ENCODE measurements around the gene ACTL6A. TPM values are rescaled to one million over a fixed set of nuclear protein-coding genes. Genes with fewer than 3 reads are reported as not detected.

ACTL6A gene
- total RNA-seq, 2 donors from 2014 or later = 9.7 to 50.3 TPM

DNA sequence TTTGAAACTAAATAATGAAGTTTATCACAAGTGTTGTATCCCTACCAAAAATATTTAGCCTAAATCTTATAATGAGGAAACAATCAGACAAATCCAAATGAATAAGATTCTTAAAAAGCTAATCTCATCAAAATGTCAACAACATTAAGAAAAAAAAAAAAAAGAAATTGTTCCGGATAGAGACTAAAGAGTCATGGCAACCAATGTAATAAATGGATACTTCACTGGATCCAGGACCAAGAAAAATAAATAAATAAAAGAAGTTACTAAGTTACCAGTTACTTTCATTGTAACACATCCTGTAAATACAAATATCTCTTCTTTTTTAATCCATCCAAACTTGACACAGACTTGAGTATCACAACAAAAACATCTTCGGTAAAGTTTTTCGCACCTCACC, 41.1 kb downstream of the ACTL6A start:
- Histone ChIP-seq H3K36me3 (peaks cover 18% of the 10 kb centered on the region), H3K27me3 (replicated peaks; ENCODE audit: insufficient read depth) (no peaks in the 10 kb centered on the region), H3K9me3 (no peaks in the 10 kb centered on the region), H3K27ac (peak overlapping the region; percentile 67 to 85), H3K4me1 (ENCODE audit: control insufficient read depth in 1 of 2, low read depth in 2 of 2) (peaks cover 17 to 21% of the 10 kb centered on the region in 2 donors), H3K4me3 (peak overlapping the region; percentile 77)
- ATAC-seq (ENCODE audit: insufficient number of reproducible peaks, low FRiP score, low read depth) = no peak
- no peak for DNase-seq (ENCODE audit: low spot score)
- TF ChIP-seq, protein P1, sequence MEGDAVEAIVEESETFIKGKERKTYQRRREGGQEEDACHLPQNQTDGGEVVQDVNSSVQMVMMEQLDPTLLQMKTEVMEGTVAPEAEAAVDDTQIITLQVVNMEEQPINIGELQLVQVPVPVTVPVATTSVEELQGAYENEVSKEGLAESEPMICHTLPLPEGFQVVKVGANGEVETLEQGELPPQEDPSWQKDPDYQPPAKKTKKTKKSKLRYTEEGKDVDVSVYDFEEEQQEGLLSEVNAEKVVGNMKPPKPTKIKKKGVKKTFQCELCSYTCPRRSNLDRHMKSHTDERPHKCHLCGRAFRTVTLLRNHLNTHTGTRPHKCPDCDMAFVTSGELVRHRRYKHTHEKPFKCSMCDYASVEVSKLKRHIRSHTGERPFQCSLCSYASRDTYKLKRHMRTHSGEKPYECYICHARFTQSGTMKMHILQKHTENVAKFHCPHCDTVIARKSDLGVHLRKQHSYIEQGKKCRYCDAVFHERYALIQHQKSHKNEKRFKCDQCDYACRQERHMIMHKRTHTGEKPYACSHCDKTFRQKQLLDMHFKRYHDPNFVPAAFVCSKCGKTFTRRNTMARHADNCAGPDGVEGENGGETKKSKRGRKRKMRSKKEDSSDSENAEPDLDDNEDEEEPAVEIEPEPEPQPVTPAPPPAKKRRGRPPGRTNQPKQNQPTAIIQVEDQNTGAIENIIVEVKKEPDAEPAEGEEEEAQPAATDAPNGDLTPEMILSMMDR (IDR thresholded peaks at IDR 0.05) = no peak

DNA sequence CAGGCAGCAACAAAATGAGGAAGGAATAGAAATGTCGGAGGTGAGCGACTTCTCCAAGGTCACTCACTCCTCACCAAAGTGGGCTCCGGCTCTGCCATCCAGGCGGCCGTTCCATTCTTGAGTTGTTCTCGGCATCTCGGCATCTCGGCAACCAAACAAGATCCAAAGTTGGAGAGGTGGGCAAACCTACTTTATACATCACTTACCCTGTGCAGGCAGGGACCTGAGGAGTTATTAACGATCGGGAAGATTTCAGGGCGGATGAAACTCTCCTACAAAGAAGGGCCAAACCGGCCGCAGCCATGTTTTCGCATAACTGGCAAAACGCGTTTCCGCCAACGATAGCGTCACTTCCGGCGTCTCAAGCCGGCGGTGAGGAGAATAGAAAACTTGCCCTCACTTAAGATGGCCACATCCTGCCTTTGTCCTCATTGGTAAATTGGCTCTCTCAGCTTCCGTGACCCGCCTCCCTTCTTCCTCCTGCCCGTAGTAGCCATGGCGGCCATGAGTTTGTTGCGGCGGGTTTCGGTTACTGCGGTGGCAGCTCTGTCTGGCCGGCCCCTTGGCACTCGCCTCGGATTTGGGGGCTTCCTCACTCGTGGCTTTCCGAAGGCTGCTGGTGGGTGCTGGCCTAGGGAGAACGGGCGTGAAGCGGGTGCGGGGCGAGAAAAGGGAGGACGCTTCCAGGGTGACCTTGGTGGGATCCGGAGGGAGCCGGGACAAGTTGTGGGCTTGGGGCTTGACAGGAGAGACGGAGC, 41.8 kb downstream of the ACTL6A start, which contains the start of the genes MRPL47 and NDUFB5:
MRPL47 (minus strand) TSS at position 318 of the 758 bp plus-strand sequence; CDS start at position 304, 14 bp downstream.
NDUFB5 (plus strand) TSS at position 474 of the 758 bp plus-strand sequence; CDS start at position 496, 22 bp downstream.
- peaks cover 17% of the 10 kb centered on the region for H3K36me3 ChIP-seq
- no peaks in the 10 kb centered on the region for H3K27me3 ChIP-seq (replicated peaks; ENCODE audit: insufficient read depth)
- TF ChIP-seq, protein P1 (IDR thresholded peaks at IDR 0.05) = no peak
- ATAC-seq (ENCODE audit: insufficient number of reproducible peaks, low FRiP score, low read depth) (peak; percentile 99), DNase-seq (ENCODE audit: low spot score) (peak; percentile 91)
- H3K4me1 ChIP-seq (ENCODE audit: control insufficient read depth in 1 of 2, low read depth in 2 of 2) = peaks cover 17 to 21% of the 10 kb centered on the region in 2 donors
- H3K27ac ChIP-seq = peak within 1 kb of the TSS; percentile 67 to 85
- no peaks in the 10 kb centered on the region for H3K9me3 ChIP-seq
- H3K4me3 ChIP-seq = peak within 1 kb of the TSS; percentile 77

DNA sequence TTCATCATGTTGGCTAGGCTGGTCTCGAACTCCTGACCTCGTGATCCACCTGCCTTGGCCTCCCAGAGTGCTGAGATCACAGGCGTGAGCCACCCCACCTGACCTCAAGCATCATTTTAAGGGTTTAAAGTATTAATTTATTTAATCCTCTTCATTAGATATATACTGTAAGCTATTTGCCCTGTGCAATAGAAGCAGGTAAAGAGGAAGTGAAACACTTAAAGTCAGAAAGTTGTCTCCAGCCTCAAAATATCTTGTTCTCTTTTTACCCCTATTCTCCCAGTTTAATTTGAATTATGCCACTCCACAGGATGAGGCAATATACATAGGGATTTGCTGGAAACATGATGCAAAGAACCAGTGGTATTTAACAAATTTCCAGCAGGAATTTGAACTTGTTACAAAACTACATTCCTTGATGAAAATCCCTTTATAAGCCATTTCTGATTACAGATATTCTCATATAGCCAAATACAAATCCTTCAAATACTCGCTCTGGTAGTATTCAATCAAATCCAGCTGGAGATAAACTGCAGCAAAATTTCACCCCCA, 43.9 kb downstream of the ACTL6A start:
- no peak overlapping the region for H3K27ac ChIP-seq
- H3K27me3 ChIP-seq (replicated peaks; ENCODE audit: insufficient read depth) = no peaks in the 10 kb centered on the region
- no peaks in the 10 kb centered on the region for H3K36me3 ChIP-seq
- H3K4me3 ChIP-seq = no peak overlapping the region
- DNase-seq (ENCODE audit: low spot score) = no peak
- TF ChIP-seq, protein P1 (IDR thresholded peaks at IDR 0.05) = no peak
- H3K9me3 ChIP-seq = no peaks in the 10 kb centered on the region
- ATAC-seq (ENCODE audit: insufficient number of reproducible peaks, low FRiP score, low read depth) = no peak
- H3K4me1 ChIP-seq (ENCODE audit: control insufficient read depth in 1 of 2, low read depth in 2 of 2) = peaks cover 17 to 21% of the 10 kb centered on the region in 2 donors

DNA sequence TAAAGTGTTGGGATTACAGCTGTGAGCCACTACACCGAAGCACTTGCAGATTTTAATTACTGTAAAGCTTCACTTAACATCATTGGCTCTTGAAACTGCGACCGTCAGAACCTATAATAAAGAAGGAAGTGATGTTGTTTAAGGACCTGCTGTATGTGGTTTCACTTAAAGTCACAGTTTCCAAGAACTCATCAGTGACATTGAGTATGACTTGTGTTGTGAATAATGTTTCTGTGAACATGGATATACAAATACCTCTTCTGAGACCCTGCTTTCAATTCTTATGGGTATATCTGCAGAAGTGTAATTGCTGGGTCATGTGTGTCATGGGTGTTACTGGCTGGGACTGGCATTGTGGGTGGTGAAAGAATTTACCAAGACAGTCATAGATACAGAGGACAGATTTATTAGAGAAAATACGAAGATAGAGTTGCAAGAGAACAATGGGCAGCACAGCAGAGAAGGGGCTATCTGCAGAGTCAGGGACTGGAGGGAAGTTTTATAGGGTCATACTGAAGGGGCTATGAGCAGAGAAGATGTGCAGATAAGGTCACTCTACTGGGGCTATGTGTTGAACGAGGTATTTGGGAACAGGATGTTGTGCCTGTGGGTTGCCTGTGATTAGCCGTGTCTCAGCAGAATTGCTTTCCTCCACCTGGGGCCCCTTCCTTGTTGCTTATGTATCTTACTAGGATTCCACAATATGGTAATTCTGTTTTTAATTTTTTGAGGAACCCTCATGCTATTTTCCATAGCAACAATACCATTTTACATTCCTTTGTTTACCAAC, 46.4 kb downstream of the ACTL6A start:
- Histone ChIP-seq H3K36me3 (no peaks in the 10 kb centered on the region), H3K9me3 (no peaks in the 10 kb centered on the region), H3K4me1 (ENCODE audit: control insufficient read depth in 1 of 2, low read depth in 2 of 2) (peaks cover 10 to 11% of the 10 kb centered on the region in 2 donors), H3K4me3 (no peak overlapping the region), H3K27me3 (replicated peaks; ENCODE audit: insufficient read depth) (no peaks in the 10 kb centered on the region), H3K27ac (no peak overlapping the region)
- DNase-seq (ENCODE audit: low spot score) (no peak), ATAC-seq (ENCODE audit: insufficient number of reproducible peaks, low FRiP score, low read depth) (no peak)
- TF ChIP-seq, protein P1 (IDR thresholded peaks at IDR 0.05) = no peak

DNA sequence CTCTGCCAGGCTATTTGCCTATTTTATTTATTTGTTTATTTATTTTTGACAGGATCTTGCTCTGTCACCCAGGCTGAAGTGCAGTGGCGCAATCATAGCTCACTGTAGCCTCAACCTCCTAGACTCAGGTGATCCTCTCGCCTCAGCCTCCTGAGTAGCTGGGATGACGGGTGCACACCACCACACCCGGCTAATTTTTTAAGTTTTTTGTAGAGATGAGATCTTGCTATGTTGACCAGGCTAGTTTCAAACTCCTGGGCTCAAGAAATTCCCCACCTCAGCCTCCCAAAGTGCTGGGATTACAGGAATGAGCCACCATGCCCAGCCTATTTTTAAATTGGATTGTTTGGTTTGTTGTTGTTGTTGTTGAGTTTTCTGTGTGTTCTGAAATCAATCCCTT, 47.3 kb downstream of the ACTL6A start:
- ATAC-seq (ENCODE audit: insufficient number of reproducible peaks, low FRiP score, low read depth) (no peak), DNase-seq (ENCODE audit: low spot score) (no peak)
- peaks cover 9 to 14% of the 10 kb centered on the region in 2 donors for H3K4me1 ChIP-seq (ENCODE audit: control insufficient read depth in 1 of 2, low read depth in 2 of 2)
- TF ChIP-seq, protein P1 (IDR thresholded peaks at IDR 0.05) = no peak
- H3K36me3 ChIP-seq = no peaks in the 10 kb centered on the region
- no peak overlapping the region for H3K4me3 ChIP-seq
- H3K9me3 ChIP-seq = no peaks in the 10 kb centered on the region
- no peak overlapping the region for H3K27ac ChIP-seq
- H3K27me3 ChIP-seq (replicated peaks; ENCODE audit: insufficient read depth) = no peaks in the 10 kb centered on the region

Measured in thoracic aorta (tissue), 2 donors.